GM10847 (cell line): Measurements from ENCODE around the gene ODF2.

ENCODE experiments used
- POLR2A ChIP-seq: IDR thresholded peaks from 2 replicates; pipeline ENCODE4 v1.6.1; 2011; ENCODE audit not compliant: insufficient read length; ENCODE audit errors: extremely low read depth

Gene ODF2

GRCh38 chr9:128497824-128498610 lies 42.2 kb downstream of the ODF2 start:
- no peak for TF ChIP-seq POLR2A

- TF ChIP-seq POLR2A, result no peak
These were observed 43.1 kb downstream of the ODF2 start for GRCh38 chr9:128498911-128499310.

GRCh38 chr9:128499920-128500319 lies 44.1 kb downstream of the ODF2 start:
- no peak for TF ChIP-seq POLR2A

DNA sequence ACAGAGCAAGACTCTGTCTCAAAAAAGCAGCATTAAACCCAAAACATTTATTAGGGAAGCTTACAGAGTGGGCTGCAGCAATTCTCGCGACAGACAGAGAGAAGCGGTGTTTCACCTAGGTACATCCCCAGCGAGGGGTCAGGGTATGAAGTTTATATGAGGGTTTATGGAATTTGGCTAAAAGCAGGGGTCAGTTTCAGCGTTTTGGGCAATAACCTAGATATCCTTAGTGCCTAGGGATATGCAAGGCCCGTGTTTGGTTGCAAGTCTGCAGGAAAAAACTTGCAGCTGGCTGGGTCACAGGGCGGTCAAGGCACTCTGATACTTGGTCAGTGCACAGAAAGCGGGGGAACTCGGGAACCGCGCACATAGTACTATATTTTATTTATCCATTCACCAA lies 48.1 kb downstream of the ODF2 start:
- no peak for TF ChIP-seq POLR2A

GRCh38 chr9:128504485-128505413 lies 48.9 kb downstream of the ODF2 start, which contains the start of gene GLE1:
TSS of gene GLE1 (plus strand) at chr9:128504719. CDS start at chr9:128504806, 87 bp downstream.
- TF ChIP-seq POLR2A, result peak; percentile 80

DNA sequence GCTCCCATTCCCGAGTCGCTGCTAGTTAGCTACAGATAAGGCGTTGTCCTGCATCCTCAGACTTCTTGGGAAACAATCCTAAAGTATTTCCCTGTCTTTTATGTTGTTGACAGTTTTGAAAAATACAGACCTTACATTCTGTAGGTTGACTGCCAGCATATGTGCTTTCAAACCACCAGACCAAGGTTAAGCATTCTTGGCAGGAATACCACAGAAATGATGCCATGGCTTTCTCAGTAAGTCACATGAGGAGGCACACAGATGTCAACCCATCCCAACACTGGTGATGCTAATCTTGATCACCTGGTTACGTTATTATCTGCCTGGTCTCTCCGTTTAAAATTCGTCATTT lies 49.6 kb downstream of the ODF2 start:
- TF ChIP-seq POLR2A, result no peak

GRCh38 chr9:128512820-128513219 lies 57.0 kb downstream of the ODF2 start:
- TF ChIP-seq POLR2A, result no peak

DNA sequence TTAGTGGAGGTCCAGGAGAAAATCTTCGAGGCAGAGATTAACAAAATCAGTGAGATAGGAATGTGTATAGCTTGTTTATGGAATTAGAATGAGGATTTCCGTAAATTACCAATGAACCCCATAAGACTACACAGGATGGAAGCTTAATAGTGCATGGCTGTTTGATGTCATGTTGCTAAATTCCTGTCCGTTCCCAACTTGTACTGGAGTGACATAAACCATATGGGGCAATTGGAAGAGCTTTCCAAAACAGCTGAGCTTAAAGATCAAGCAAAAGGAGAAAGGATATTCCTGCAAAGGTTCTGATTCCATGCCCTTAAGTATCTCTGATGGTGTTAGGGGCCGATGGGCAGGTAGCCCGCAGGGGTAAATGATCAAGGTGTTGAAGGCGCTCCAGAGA lies 66.2 kb downstream of the ODF2 start:
- no peak for TF ChIP-seq POLR2A

- TF ChIP-seq POLR2A, result no peak
These were observed 67.6 kb downstream of the ODF2 start for GRCh38 chr9:128523199-128523925.

DNA sequence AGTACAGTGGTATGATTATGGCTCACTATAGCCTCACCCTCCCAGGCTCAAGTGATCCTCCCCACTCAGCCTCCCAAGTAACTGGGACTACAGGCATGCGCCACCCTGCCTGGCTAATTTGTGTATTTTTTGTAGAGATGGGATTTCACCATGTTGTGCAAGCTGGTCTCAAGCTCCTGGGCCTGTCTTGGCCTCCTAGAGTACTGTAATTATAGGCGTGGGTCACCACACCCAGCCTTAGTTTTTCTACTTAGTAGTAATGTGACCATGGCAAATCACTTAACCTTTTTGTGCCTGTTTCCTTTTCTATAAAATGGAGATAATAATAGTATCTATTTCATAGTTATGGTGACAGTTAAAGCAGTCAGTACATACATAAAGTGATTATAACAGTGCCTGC lies 70.9 kb downstream of the ODF2 start:
- no peak for TF ChIP-seq POLR2A

GRCh38 chr9:128528445-128529160 lies 72.8 kb downstream of the ODF2 start:
- no peak for TF ChIP-seq POLR2A

DNA sequence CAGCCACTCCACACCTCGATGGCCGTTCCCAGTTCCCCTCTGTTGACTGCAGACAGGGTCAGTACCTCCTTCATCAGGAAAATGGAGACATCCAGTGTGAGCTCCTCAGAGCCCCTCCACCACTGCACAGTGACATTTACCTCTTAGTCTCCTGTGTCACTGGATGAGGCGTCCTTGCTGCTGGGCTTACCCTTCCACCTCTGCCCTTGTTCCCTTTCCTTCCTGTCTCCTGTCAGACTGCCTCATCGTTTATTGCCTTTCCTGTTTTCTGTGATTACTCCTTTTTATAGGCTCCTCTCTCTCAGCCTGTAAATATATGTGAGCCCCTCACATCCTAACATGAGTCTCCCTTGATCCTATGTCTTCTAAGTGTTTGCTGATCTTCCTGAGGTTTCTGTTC lies 73.4 kb downstream of the ODF2 start:
- no peak for TF ChIP-seq POLR2A

DNA sequence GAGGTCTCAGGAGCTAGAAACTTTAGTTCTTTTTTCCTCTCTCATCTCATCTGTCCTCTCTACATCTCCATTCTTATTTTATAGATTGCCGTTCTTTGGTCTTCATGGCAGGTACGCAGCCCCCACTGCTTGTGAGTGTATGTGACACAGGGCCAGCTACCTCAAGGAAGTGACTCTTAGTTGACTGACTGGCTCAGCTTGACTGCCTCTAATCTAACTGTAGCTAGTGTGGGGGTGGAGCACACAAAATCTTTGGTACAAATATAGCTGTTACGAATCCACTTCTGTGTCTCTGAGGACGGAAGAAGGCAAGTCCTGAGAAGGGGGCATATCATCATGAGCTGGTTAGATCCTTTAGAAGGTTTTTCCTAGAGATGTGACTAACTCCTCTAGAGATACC lies 76.8 kb downstream of the ODF2 start:
- no peak for TF ChIP-seq POLR2A

DNA sequence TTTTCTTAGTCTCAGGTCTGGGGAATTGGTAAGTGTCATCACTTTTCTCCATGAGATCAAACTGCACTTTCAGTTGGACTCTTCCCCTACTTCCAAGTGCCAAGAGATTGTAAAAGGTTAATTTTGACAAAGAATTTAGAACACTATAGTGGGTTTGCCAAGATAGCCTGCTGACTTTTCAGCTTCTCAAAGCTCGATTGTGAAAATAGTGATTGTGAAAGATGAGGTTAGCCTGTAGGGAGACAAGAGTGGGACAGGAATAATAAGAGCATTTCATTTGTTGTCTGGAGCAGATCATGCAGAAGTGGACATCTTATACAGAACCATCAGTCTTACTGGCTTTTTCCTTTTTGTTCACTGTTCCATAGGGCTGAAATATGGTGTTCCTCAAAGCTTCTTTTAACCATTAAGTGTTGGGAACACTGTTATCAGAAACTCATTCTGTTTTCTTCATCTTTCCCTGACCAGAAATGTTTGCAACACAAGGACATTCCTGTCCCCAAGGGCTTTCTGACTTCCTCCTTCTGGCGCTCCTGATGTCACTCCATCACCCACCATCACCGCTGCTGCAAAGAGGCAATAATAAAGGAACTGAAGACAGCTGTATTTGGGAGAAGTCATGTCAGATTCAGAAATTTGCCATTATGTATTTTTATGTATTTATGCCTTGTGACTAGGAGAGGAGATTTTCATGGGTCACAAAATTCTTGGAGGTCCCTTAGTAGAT lies 85.0 kb downstream of the ODF2 start:
- no peak for TF ChIP-seq POLR2A

DNA sequence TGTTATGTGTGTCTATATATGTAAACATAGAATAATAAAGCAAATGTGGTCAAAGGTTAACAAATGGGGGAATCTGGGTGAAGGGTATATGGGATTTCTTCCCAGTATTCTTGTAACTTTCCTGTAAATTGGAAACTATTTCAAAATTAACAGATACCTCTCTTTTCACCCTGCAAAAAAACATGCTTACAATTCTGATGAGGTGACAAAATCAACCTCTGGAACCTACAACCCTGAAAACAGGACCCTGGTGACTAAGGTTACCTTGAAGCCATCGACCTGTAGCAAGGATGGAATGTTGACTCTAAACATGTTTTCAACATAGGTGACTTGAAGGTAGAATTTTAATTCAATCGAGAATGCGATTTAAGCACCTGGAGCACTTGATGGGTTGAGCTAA lies 90.7 kb downstream of the ODF2 start:
- no peak for TF ChIP-seq POLR2A

DNA sequence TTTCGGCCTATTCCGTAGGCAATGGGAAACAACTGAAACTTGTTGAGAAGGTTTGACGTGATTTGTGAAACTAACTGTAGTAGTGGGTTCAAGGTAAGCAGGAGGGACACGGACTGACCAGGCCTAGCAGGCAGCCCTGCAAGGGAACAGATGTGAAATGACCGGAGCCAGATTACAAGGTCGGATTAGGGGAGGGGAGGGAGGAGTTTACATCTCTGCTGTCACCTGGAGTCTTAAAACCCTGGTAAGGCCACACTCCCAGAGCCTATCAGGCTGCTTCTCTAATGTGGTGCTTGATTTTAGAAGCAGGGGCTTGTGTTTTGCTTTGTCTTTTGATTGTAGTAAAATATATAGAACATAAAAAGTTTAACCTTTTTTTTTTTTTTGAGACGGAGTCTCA lies 93.1 kb downstream of the ODF2 start:
- no peak for TF ChIP-seq POLR2A
